Measurements from ENCODE around the gene OVOL2. TPM values are rescaled to one million over a fixed set of nuclear protein-coding genes. Genes with fewer than 3 reads are reported as not detected.
A peak's percentile ranks its signal among the peaks of the same experiment; 100 is the strongest.

OVOL2 gene
- total RNA-seq, 2 experiments from 2014 or later = not detected

GRCh38 chr20:18050628-18051027 lies 7.1 kb downstream of the OVOL2 start:
- Histone ChIP-seq H3K79me2 (ENCODE audit: insufficient read depth, low read depth, low read length) (no peaks in the 10 kb centered on the region), H3K9me3 (ENCODE audit: low read length) (no peaks in the 10 kb centered on the region), H3K4me2 (ENCODE audit: low read length) (no peak overlapping the region), H3K27ac (ENCODE audit: low read depth, low read length, poor library complexity, severe bottlenecking) (no peak overlapping the region), H3K4me1 (ENCODE audit: insufficient read depth, low read length, poor library complexity, severe bottlenecking) (no peaks in the 10 kb centered on the region), H3K9me2 (ENCODE audit: insufficient read depth, low read length) (no peaks in the 10 kb centered on the region), H3K4me3 (ENCODE audit: low read depth, low read length, poor library complexity, severe bottlenecking) (no peak overlapping the region), H3K36me3 (ENCODE audit: insufficient read depth, low read length) (no peaks in the 10 kb centered on the region), H4K20me1 (ENCODE audit: insufficient read depth, low read length) (no peaks in the 10 kb centered on the region), H2AFZ (ENCODE audit: low read length) (no peak overlapping the region)
- DNase-seq (ENCODE audit: low spot score) = no peak
- CTCF ChIA-PET (ENCODE audit: unreplicated experiment) = no interaction called here
- BruUV-seq (replicated peaks) = no TSS peak
- TF ChIP-seq, protein P1, sequence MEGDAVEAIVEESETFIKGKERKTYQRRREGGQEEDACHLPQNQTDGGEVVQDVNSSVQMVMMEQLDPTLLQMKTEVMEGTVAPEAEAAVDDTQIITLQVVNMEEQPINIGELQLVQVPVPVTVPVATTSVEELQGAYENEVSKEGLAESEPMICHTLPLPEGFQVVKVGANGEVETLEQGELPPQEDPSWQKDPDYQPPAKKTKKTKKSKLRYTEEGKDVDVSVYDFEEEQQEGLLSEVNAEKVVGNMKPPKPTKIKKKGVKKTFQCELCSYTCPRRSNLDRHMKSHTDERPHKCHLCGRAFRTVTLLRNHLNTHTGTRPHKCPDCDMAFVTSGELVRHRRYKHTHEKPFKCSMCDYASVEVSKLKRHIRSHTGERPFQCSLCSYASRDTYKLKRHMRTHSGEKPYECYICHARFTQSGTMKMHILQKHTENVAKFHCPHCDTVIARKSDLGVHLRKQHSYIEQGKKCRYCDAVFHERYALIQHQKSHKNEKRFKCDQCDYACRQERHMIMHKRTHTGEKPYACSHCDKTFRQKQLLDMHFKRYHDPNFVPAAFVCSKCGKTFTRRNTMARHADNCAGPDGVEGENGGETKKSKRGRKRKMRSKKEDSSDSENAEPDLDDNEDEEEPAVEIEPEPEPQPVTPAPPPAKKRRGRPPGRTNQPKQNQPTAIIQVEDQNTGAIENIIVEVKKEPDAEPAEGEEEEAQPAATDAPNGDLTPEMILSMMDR (conservative IDR thresholded peaks at IDR 0.05; ENCODE audit: low read length) = no peak
- TF ChIP-seq EZH2phosphoT487 (IDR thresholded peaks at IDR 0.05; ENCODE audit: borderline replicate concordance, low read depth, low read length) = no peak
- POLR2A ChIA-PET = no interaction called here
- intact Hi-C loops (cut with micrococcal nuclease; ENCODE audit: unreplicated experiment) = no loop called here

DNA sequence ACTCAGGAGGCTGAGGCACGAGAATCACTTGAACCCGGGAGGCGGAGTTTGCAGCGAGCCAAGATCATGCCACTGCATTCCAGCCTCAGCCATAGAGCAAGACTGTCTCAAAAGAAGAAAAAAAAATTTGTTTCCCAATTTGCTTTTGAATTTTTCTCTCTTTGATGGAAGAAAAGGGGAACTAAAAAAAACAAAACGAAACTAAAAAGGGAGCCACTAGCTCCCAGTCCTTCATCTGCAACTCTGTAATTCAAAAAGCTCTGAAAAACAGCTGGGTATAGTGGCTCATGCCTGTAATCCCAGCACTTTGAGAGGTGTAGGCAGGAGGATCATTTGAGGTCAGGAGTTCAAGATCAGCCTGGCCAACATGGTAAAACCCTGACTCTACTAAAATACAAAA lies 9.5 kb downstream of the OVOL2 start:
- Histone ChIP-seq H3K4me2 (ENCODE audit: low read length) (no peak overlapping the region; the same call in 1 of the 2 replicates), H3K27ac (ENCODE audit: low read depth, low read length, poor library complexity, severe bottlenecking) (no peak overlapping the region), H3K36me3 (ENCODE audit: insufficient read depth, low read length) (no peaks in the 10 kb centered on the region), H3K9me2 (ENCODE audit: insufficient read depth, low read length) (no peaks in the 10 kb centered on the region), H3K4me1 (ENCODE audit: insufficient read depth, low read length, poor library complexity, severe bottlenecking) (no peaks in the 10 kb centered on the region), H3K9me3 (ENCODE audit: low read length) (no peaks in the 10 kb centered on the region), H4K20me1 (ENCODE audit: insufficient read depth, low read length) (no peaks in the 10 kb centered on the region), H3K4me3 (ENCODE audit: low read depth, low read length, poor library complexity, severe bottlenecking) (no peak overlapping the region), H2AFZ (ENCODE audit: low read length) (no peak overlapping the region), H3K79me2 (ENCODE audit: insufficient read depth, low read depth, low read length) (no peaks in the 10 kb centered on the region)
- intact Hi-C loops (cut with micrococcal nuclease; ENCODE audit: unreplicated experiment) = no loop called here
- ChIA-PET CTCF (ENCODE audit: unreplicated experiment) (no interaction called here), POLR2A (no interaction called here)
- peak; percentile 8 for DNase-seq (ENCODE audit: low spot score)
- TF ChIP-seq, protein P1 (conservative IDR thresholded peaks at IDR 0.05; ENCODE audit: low read length) = no peak
- TF ChIP-seq EZH2phosphoT487 (IDR thresholded peaks at IDR 0.05; ENCODE audit: borderline replicate concordance, low read depth, low read length) = no peak
- no TSS peak for BruUV-seq (replicated peaks)

DNA sequence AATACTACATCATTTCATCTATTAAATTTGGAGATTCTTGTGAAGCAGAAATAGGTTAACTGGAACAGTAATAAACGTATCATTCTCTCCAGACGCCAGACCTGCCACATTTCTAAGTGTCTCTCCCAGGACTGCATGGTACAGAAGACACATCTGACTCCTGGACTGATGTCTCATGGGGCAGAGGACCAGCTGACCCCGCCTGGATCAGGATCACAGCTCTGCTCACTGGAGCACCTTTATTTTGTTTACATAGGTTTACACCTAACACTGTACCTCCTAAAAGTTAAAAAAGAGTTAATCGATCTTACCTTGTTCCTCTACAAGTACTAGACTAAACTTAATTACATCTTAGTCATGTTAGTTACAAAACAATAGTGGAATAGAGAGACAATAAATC lies 11.2 kb downstream of the OVOL2 start:
- no peak overlapping the region for H3K4me2 ChIP-seq (ENCODE audit: low read length)
- no peaks in the 10 kb centered on the region for H3K36me3 ChIP-seq (ENCODE audit: insufficient read depth, low read length)
- H3K9me2 ChIP-seq (ENCODE audit: insufficient read depth, low read length) = no peaks in the 10 kb centered on the region
- intact Hi-C loops (cut with micrococcal nuclease; ENCODE audit: unreplicated experiment) = no loop called here
- POLR2A ChIA-PET = interaction anchor here (0.7 kb wide), 1 partner anchor 30 kb away, joined by 3 read pairs; no protein-coding TSS in a partner anchor
- H3K4me3 ChIP-seq (ENCODE audit: low read depth, low read length, poor library complexity, severe bottlenecking) = no peak overlapping the region
- no peaks in the 10 kb centered on the region for H3K9me3 ChIP-seq (ENCODE audit: low read length)
- CTCF ChIA-PET (ENCODE audit: unreplicated experiment) = no interaction called here
- no peaks in the 10 kb centered on the region for H3K79me2 ChIP-seq (ENCODE audit: insufficient read depth, low read depth, low read length)
- H4K20me1 ChIP-seq (ENCODE audit: insufficient read depth, low read length) = no peaks in the 10 kb centered on the region
- no peaks in the 10 kb centered on the region for H3K4me1 ChIP-seq (ENCODE audit: insufficient read depth, low read length, poor library complexity, severe bottlenecking)
- no peak for DNase-seq (ENCODE audit: low spot score)
- no peak overlapping the region for H3K27ac ChIP-seq (ENCODE audit: low read depth, low read length, poor library complexity, severe bottlenecking)
- no peak overlapping the region for H2AFZ ChIP-seq (ENCODE audit: low read length)
- no TSS peak for BruUV-seq (replicated peaks)
- TF ChIP-seq, protein P1 (conservative IDR thresholded peaks at IDR 0.05; ENCODE audit: low read length) = no peak
- no peak for TF ChIP-seq EZH2phosphoT487 (IDR thresholded peaks at IDR 0.05; ENCODE audit: borderline replicate concordance, low read depth, low read length)
